Mesothelial cell of epicardium (in vitro differentiated cells): Measurements from ENCODE around the gene GNAZ. TPM values are rescaled to one million over a fixed set of nuclear protein-coding genes. Genes with fewer than 3 reads are reported as not detected.

Source experiments
- DNase-seq, 2 experiments: peaks; one replicate each; pipeline ENCODE4 v3.0.0; 2021; ENCODE audit warnings: low spot score in 2 of 2; ENCODE audit not compliant: unreplicated experiment in 2 of 2
- H3K27ac Mint-ChIP-seq: 2 replicates; pipeline ENCODE4 v1.8.0; 2021; ENCODE audit warnings: mixed read lengths
- H3K27me3 Mint-ChIP-seq: 2 replicates; pipeline ENCODE4 v1.8.0; 2021; ENCODE audit warnings: low read depth, mixed read lengths
- H3K36me3 Mint-ChIP-seq: 2 replicates; pipeline ENCODE4 v1.8.0; 2021; ENCODE audit warnings: mixed read lengths
- H3K4me1 Mint-ChIP-seq: 2 replicates; pipeline ENCODE4 v1.8.0; 2021; ENCODE audit warnings: mixed read lengths
- H3K4me3 Mint-ChIP-seq: 2 replicates; pipeline ENCODE4 v1.8.0; 2021; ENCODE audit warnings: mild to moderate bottlenecking, moderate library complexity, mixed read lengths
- H3K9me3 Mint-ChIP-seq: 2 replicates; pipeline ENCODE4 v1.8.0; 2021; ENCODE audit warnings: mixed read lengths
- CTCF ChIP-seq: fragments of 200-600 bp; sonication (generic); IDR thresholded peaks from one replicate; pipeline ENCODE4 v1.5.0; 2021; ENCODE audit warnings: antibody characterized with exemption; ENCODE audit not compliant: unreplicated experiment
- total RNA-seq: library from RNA; stranded (reverse); gene quantifications from 3 replicates; pipeline ENCODE4 v1.2.1, GENCODE V29; 2021

GNAZ gene
- total RNA-seq, 1 donor from 2014 or later = 6.5 TPM

GRCh38 chr22:23137468-23137867 is 67.1 kb downstream of the GNAZ start:
- peaks cover 16% of the 10 kb centered on the region for H3K4me1 Mint-ChIP-seq
- no peak overlapping the region for H3K4me3 Mint-ChIP-seq
- no peaks in the 10 kb centered on the region for H3K27me3 Mint-ChIP-seq
- no peaks in the 10 kb centered on the region for H3K9me3 Mint-ChIP-seq
- no peak for DNase-seq
- H3K27ac Mint-ChIP-seq = no peak overlapping the region
- no peak for TF ChIP-seq CTCF
- H3K36me3 Mint-ChIP-seq = no peaks in the 10 kb centered on the region

- TF ChIP-seq CTCF = no peak
- no peak overlapping the region for H3K4me3 Mint-ChIP-seq
- no peaks in the 10 kb centered on the region for H3K36me3 Mint-ChIP-seq
- no peak overlapping the region for H3K27ac Mint-ChIP-seq
- peaks cover 18% of the 10 kb centered on the region for H3K4me1 Mint-ChIP-seq
- no peaks in the 10 kb centered on the region for H3K27me3 Mint-ChIP-seq
- no peaks in the 10 kb centered on the region for H3K9me3 Mint-ChIP-seq
- no peak for DNase-seq
Observed at GRCh38 chr22:23137905-23138561, 67.7 kb downstream of the GNAZ start.

GRCh38 chr22:23138584-23139435 is 68.5 kb downstream of the GNAZ start:
- Mint-ChIP-seq H3K27ac (no peak overlapping the region), H3K9me3 (no peaks in the 10 kb centered on the region), H3K27me3 (no peaks in the 10 kb centered on the region), H3K36me3 (no peaks in the 10 kb centered on the region), H3K4me3 (no peak overlapping the region), H3K4me1 (peaks cover 18% of the 10 kb centered on the region)
- DNase-seq = no peak
- TF ChIP-seq CTCF = no peak

- Mint-ChIP-seq H3K27ac (no peak overlapping the region), H3K4me1 (peaks cover 21% of the 10 kb centered on the region), H3K27me3 (no peaks in the 10 kb centered on the region), H3K36me3 (no peaks in the 10 kb centered on the region), H3K4me3 (no peak overlapping the region), H3K9me3 (no peaks in the 10 kb centered on the region)
- no peak for TF ChIP-seq CTCF
- DNase-seq = no peak
Observed at GRCh38 chr22:23140385-23140784, 70.1 kb downstream of the GNAZ start.

- no peak overlapping the region for H3K4me3 Mint-ChIP-seq
- H3K4me1 Mint-ChIP-seq = peaks cover 40% of the 10 kb centered on the region
- TF ChIP-seq CTCF = no peak
- no peaks in the 10 kb centered on the region for H3K36me3 Mint-ChIP-seq
- H3K9me3 Mint-ChIP-seq = no peaks in the 10 kb centered on the region
- no peak for DNase-seq
- H3K27me3 Mint-ChIP-seq = no peaks in the 10 kb centered on the region
- peak overlapping the region; percentile 76 for H3K27ac Mint-ChIP-seq
Observed at GRCh38 chr22:23142546-23143105, 72.3 kb downstream of the GNAZ start.
